GM19035 (cell line): Measurements from ENCODE around the gene MDFIC2.
"Not testable (repeated sequence)": the region's sequence is repeated elsewhere in the genome, so short reads cannot be mapped to it uniquely, and the experiment has no call there.

ENCODE experiments used
- ATAC-seq: cut with Tn5 transposase; IDR thresholded peaks from one replicate; pipeline ENCODE4 v1.9.1; 2021; ENCODE audit not compliant: unreplicated experiment

The MDFIC2 gene

GRCh38 chr3:70312336-70312735 is at the start of gene MDFIC2:
MDFIC2 (minus strand) TSS chr3:70312638; CDS start chr3:70311973, 665 bp downstream.
- no peak for ATAC-seq

- ATAC-seq, result peak; percentile 92
Measured at GRCh38 chr3:70360979-70361760, 48.7 kb upstream of the MDFIC2 start.

GRCh38 chr3:70359711-70360110 is 47.3 kb upstream of the MDFIC2 start:
- ATAC-seq, result no peak

- no peak for ATAC-seq
Measured at GRCh38 chr3:70358978-70359580, 46.6 kb upstream of the MDFIC2 start.

GRCh38 chr3:70352215-70352614 is 39.8 kb upstream of the MDFIC2 start:
- ATAC-seq, result no peak

- ATAC-seq, result no peak
Measured at GRCh38 chr3:70342149-70342548, 29.7 kb upstream of the MDFIC2 start.

- ATAC-seq, result not testable (repeated sequence)
Measured at GRCh38 chr3:70336885-70337284, 24.4 kb upstream of the MDFIC2 start.

GRCh38 chr3:70333080-70333479 is 20.6 kb upstream of the MDFIC2 start:
- no peak for ATAC-seq

- no peak for ATAC-seq
Measured at GRCh38 chr3:70315021-70315420, 2.6 kb upstream of the MDFIC2 start.

- ATAC-seq, result no peak
Measured at GRCh38 chr3:70310809-70311208, 1.6 kb downstream of the MDFIC2 start.

- ATAC-seq, result no peak
Measured at GRCh38 chr3:70309591-70309990, 2.8 kb downstream of the MDFIC2 start.

- no peak for ATAC-seq
Measured at GRCh38 chr3:70308760-70309159, 3.7 kb downstream of the MDFIC2 start.

- no peak for ATAC-seq
Measured at GRCh38 chr3:70306736-70307135, 5.7 kb downstream of the MDFIC2 start.

GRCh38 chr3:70298385-70298784 is 14.1 kb downstream of the MDFIC2 start:
- ATAC-seq, result no peak

GRCh38 chr3:70291097-70291482 is 21.3 kb downstream of the MDFIC2 start:
- ATAC-seq, result no peak

GRCh38 chr3:70290431-70291096 is 21.9 kb downstream of the MDFIC2 start:
- not testable (repeated sequence) for ATAC-seq

GRCh38 chr3:70281663-70282062 is 30.8 kb downstream of the MDFIC2 start:
- no peak for ATAC-seq

GRCh38 chr3:70277304-70277703 is 35.1 kb downstream of the MDFIC2 start:
- ATAC-seq, result no peak

- no peak for ATAC-seq
Measured at GRCh38 chr3:70276901-70277300, 35.5 kb downstream of the MDFIC2 start.

- ATAC-seq, result no peak
Measured at GRCh38 chr3:70273492-70273891, 38.9 kb downstream of the MDFIC2 start.

- ATAC-seq, result no peak
Measured at GRCh38 chr3:70272798-70273197, 39.6 kb downstream of the MDFIC2 start.
